Measurements from ENCODE around the gene MRFAP1L1. TPM values are rescaled to one million over a fixed set of nuclear protein-coding genes. Genes with fewer than 3 reads are reported as not detected.
"Not testable (repeated sequence)": the region's sequence is repeated elsewhere in the genome, so short reads cannot be mapped to it uniquely, and the experiment has no call there.

Gene MRFAP1L1
- total RNA-seq: 10 to 100 TPM; 27.1 to 33.7 TPM
- long read RNA-seq, transcript MRFAP1L1-202 (1 exons, 2,127 nt): minor isoform, 6 of 46 reads
- long read RNA-seq, transcript MRFAP1L1-201 (2 exons, 1,593 nt): major isoform, 38 of 46 reads
- long read RNA-seq, partial matches to known transcripts: 0 of 46 reads
- long read RNA-seq, other reads (novel, unspliced or antisense): 2 of 46 reads

GRCh38 chr4:6709230-6710114 lies at the start of gene MRFAP1L1:
TSS of gene MRFAP1L1 (minus strand) at chr4:6709865. CDS start at chr4:6709629, 236 bp downstream.
- DNase-seq (peak; percentile 97 to 98), ATAC-seq (peak; percentile 94)
- intact Hi-C loops (cut with DNase I, micrococcal nuclease): no loop called here

GRCh38 chr4:6758728-6759127 lies 49.1 kb upstream of the MRFAP1L1 start:
- DNase-seq (no peak), ATAC-seq (no peak)
- intact Hi-C loops (cut with DNase I, micrococcal nuclease): no loop called here

- intact Hi-C loops (cut with DNase I, micrococcal nuclease); ATAC-seq; DNase-seq: not testable (repeated sequence)
These were observed 46.7 kb upstream of the MRFAP1L1 start for GRCh38 chr4:6756345-6756744.

GRCh38 chr4:6755088-6755753 lies 45.6 kb upstream of the MRFAP1L1 start:
- no peak for ATAC-seq
- intact Hi-C loops (cut with DNase I, micrococcal nuclease): no loop called here
- DNase-seq: no peak

- ATAC-seq (no peak), DNase-seq (no peak)
- intact Hi-C loops (cut with DNase I, micrococcal nuclease): no loop called here
These were observed 44.9 kb upstream of the MRFAP1L1 start for GRCh38 chr4:6754481-6755087.

GRCh38 chr4:6753891-6754290 lies 44.2 kb upstream of the MRFAP1L1 start:
- intact Hi-C loops (cut with DNase I, micrococcal nuclease): no loop called here
- no peak for DNase-seq
- no peak for ATAC-seq

- intact Hi-C loops (cut with DNase I, micrococcal nuclease): no loop called here
- DNase-seq (peak; percentile 73 to 75), ATAC-seq (peak; percentile 20)
These were observed 43.5 kb upstream of the MRFAP1L1 start for GRCh38 chr4:6753103-6753560.

- no peak for DNase-seq
- intact Hi-C loops (cut with DNase I, micrococcal nuclease): no loop called here
- no peak for ATAC-seq
These were observed 42.8 kb upstream of the MRFAP1L1 start for GRCh38 chr4:6752486-6752829.

- ATAC-seq (no peak), DNase-seq (no peak)
- intact Hi-C loops (cut with DNase I, micrococcal nuclease): no loop called here
These were observed 42.2 kb upstream of the MRFAP1L1 start for GRCh38 chr4:6751611-6752485.

- ATAC-seq: peak; percentile 1
- intact Hi-C loops (cut with DNase I, micrococcal nuclease): no loop called here
- peak; percentile 56 to 75 for DNase-seq
These were observed 40.9 kb upstream of the MRFAP1L1 start for GRCh38 chr4:6750286-6751221.

GRCh38 chr4:6749340-6750171 lies 39.9 kb upstream of the MRFAP1L1 start:
- ATAC-seq (peak; percentile 70), DNase-seq (peak; percentile 91 to 97)
- intact Hi-C loops (cut with DNase I, micrococcal nuclease): no loop called here

GRCh38 chr4:6748286-6748685 lies 38.6 kb upstream of the MRFAP1L1 start:
- intact Hi-C loops (cut with DNase I, micrococcal nuclease): no loop called here
- DNase-seq (no peak), ATAC-seq (no peak)

GRCh38 chr4:6747294-6748051 lies 37.8 kb upstream of the MRFAP1L1 start:
- DNase-seq: peak; percentile 84 to 92
- intact Hi-C loops (cut with DNase I, micrococcal nuclease): no loop called here
- peak; percentile 69 for ATAC-seq

GRCh38 chr4:6746721-6747293 lies 37.1 kb upstream of the MRFAP1L1 start:
- ATAC-seq (peak; percentile 46), DNase-seq (peak; percentile 84 to 87)
- intact Hi-C loops (cut with DNase I, micrococcal nuclease): no loop called here

GRCh38 chr4:6742989-6743388 lies 33.3 kb upstream of the MRFAP1L1 start:
- DNase-seq: no peak
- intact Hi-C loops (cut with DNase I, micrococcal nuclease): no loop called here
- ATAC-seq: no peak

Measured in left colon (tissue), 2 donors.